Measurements from ENCODE around the gene CAMTA1.

Gene CAMTA1

DNA sequence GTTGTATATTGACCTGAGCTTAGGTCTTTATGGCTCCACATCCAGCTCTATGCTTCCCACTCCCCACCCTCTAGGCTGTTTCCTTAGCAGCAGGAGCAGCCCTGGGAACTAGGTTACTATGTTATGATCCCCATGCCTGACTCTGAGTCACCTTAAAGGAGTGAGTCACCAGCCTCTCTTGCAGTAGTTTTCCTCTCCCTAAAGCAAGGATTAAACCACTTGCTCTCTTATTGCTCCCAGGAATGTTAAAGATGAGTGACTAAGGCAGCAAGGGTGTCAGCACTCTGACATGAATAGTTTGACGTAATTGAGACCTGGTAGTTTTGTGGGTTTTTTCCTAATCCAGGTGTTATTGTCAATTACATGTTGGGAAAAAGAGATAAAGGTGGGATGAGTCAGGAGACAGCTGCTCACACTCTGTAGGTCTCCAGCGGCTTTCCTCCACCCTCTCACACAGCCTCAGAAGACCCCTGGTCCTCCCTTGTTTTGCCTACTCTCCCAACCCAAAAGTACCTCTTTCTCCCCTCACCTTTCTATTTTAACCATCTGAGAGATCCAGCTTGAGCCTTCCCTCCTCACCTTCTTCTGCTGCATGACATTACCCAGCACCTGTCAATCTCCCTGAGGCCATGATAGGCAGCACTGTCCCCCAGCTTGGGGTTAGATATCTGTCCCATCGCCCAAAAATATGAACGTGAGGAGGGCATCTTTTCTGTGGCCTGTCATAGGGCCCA is 616.7 kb downstream of the CAMTA1 start:
- H3K9ac ChIP-seq (ENCODE audit: low read length): no peak overlapping the region
- no peak overlapping the region for H3K27ac ChIP-seq (ENCODE audit: low read depth, low read length)
- H3K36me3 ChIP-seq (ENCODE audit: insufficient read depth, low read length): no peaks in the 10 kb centered on the region
- H3K4me3 ChIP-seq (ENCODE audit: low read depth in 1 of 2, low read length in 2 of 2): no peak overlapping the region
- H3K9me3 ChIP-seq (ENCODE audit: low read length): peaks cover 5% of the 10 kb centered on the region
- H3K27me3 ChIP-seq (ENCODE audit: control insufficient read depth in 1 of 2, insufficient read depth in 2 of 2, low read length in 2 of 2): no peaks in the 10 kb centered on the region
- no peaks in the 10 kb centered on the region for H3K4me1 ChIP-seq (ENCODE audit: insufficient read depth, low read length)

DNA sequence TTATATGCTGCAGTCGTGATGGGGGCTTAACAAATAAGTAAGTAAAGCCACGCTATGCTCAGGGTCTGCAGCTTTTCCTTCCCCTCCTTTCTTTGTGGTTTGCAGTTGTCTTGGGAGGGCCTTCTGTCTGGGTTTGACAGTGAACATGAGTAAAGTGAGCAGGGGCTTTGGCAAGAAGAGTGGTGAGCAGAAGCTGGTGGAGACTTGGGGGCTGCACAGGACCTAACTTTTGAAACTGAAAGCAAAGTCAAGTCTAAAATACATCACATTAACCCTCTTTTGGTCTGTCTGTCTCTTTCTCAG is 617.2 kb downstream of the CAMTA1 start:
- Histone ChIP-seq H3K4me3 (ENCODE audit: low read depth in 1 of 2, low read length in 2 of 2) (no peak overlapping the region), H3K9me3 (ENCODE audit: low read length) (peaks cover 5% of the 10 kb centered on the region), H3K9ac (ENCODE audit: low read length) (no peak overlapping the region), H3K4me1 (ENCODE audit: insufficient read depth, low read length) (no peaks in the 10 kb centered on the region), H3K27ac (ENCODE audit: low read depth, low read length) (no peak overlapping the region), H3K27me3 (ENCODE audit: control insufficient read depth in 1 of 2, insufficient read depth in 2 of 2, low read length in 2 of 2) (no peaks in the 10 kb centered on the region), H3K36me3 (ENCODE audit: insufficient read depth, low read length) (no peaks in the 10 kb centered on the region)

DNA sequence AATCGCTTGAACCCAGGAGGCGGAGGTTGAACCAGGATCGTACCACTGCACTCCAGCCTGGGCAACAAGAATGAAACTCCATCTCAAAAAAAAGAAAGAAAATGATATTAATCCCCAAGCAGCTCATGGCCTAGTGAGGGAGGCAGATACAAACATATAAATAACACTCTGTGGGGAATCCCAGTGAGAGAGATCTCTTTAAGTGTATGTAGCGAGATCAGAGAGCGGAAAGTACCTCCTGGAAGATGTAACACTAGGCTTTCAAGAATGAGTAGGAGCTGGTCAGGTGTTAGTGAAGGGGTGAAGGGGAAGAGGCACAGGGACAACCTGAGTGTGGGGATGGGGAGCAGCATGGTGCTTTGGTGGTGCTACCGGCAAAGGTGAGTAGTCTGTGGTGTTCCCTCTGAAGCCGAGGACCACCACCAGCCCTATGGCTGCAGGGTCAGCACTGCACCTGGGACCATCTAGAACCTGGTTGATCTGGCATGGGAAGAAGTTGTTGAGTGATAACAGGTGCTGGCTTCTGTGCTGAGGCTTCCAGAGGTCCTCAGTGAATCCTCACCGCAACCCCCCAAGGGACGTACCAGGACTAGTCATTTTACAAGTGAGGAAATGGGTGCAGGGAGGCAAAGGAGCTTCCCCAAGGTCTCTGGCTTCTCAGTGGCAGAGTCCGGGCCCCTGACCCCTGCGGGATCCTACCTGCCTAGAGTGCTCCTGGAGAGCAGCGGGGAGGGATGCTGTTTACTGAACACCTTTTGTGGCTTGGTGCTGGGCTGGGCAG is 618.2 kb downstream of the CAMTA1 start:
- H3K4me1 ChIP-seq (ENCODE audit: insufficient read depth, low read length): no peaks in the 10 kb centered on the region
- no peak overlapping the region for H3K4me3 ChIP-seq (ENCODE audit: low read depth in 1 of 2, low read length in 2 of 2)
- no peak overlapping the region for H3K9ac ChIP-seq (ENCODE audit: low read length)
- H3K9me3 ChIP-seq (ENCODE audit: low read length): peaks cover 5% of the 10 kb centered on the region
- H3K27me3 ChIP-seq (ENCODE audit: control insufficient read depth in 1 of 2, insufficient read depth in 2 of 2, low read length in 2 of 2): no peaks in the 10 kb centered on the region
- no peak overlapping the region for H3K27ac ChIP-seq (ENCODE audit: low read depth, low read length)
- no peaks in the 10 kb centered on the region for H3K36me3 ChIP-seq (ENCODE audit: insufficient read depth, low read length)

DNA sequence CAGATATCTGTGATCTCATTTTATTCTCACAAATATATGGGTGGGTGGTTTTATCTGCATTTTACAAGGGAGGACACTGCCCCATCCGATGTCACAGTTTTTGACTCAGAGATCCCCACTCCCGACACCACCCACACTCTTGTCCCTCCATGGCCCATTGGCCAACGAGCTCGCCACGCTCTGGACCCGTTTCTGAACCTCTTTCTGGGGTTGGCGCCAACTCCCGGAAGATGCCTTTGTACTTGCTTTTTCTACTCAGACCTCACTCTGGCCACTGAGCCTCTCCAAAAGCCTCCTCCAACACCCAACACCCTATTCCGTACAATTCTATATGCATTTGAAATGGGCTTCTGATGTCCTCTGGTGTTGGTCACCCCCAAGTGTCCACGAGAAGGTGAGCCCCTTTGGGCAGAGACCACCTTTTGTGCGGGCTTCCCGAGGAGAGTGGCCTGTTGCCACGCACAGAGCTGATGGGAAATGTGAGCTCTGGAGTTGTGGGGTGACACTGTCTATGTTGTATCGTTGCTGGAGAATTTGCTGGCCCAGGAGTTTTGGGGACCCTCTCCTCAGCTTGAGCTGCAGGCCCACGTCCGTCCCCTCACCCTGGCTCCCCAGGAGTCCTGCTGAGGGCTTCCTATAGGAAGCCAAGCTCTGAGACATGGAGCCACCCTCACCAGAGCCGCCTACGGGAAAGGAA is 618.9 kb downstream of the CAMTA1 start:
- no peaks in the 10 kb centered on the region for H3K36me3 ChIP-seq (ENCODE audit: insufficient read depth, low read length)
- no peak overlapping the region for H3K4me3 ChIP-seq (ENCODE audit: low read depth in 1 of 2, low read length in 2 of 2)
- H3K9me3 ChIP-seq (ENCODE audit: low read length): peaks cover 5% of the 10 kb centered on the region
- no peaks in the 10 kb centered on the region for H3K27me3 ChIP-seq (ENCODE audit: control insufficient read depth in 1 of 2, insufficient read depth in 2 of 2, low read length in 2 of 2)
- no peak overlapping the region for H3K9ac ChIP-seq (ENCODE audit: low read length)
- H3K27ac ChIP-seq (ENCODE audit: low read depth, low read length): no peak overlapping the region
- no peaks in the 10 kb centered on the region for H3K4me1 ChIP-seq (ENCODE audit: insufficient read depth, low read length)

DNA sequence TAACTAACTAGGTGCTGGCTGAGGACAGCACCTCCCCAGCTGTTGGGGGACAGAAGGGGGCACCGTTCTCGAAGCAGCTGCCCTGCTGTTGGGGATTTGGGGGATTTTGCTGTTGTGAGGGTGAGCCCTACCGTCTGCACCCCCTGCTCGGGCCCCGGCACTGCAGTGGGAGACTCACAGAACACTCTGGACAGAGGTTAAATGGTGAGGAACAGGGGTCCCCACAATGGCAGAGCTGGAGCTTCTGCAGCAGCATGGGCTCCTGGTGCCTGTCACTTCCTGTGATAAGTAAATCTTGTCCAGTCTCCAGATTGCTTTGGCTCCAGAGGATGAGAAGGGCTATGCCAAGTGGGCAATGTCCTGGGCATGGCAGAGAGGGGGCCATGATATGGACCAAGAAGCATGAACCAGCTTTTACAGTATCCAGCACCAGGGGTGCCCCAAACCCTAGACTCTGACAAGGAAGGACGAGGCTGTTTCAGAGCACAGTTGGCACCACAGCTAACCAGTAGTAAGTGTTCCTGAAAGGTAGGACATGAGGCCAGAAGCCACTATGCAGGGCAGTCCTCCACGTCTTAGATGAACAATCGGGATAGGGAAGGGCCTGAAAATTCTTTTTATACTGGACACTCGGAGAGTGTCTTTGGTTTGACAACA is 620.7 kb downstream of the CAMTA1 start:
- H3K9me3 ChIP-seq (ENCODE audit: low read length): no peaks in the 10 kb centered on the region
- no peak overlapping the region for H3K4me3 ChIP-seq (ENCODE audit: low read depth in 1 of 2, low read length in 2 of 2)
- no peak overlapping the region for H3K27ac ChIP-seq (ENCODE audit: low read depth, low read length)
- no peaks in the 10 kb centered on the region for H3K36me3 ChIP-seq (ENCODE audit: insufficient read depth, low read length)
- H3K27me3 ChIP-seq (ENCODE audit: control insufficient read depth in 1 of 2, insufficient read depth in 2 of 2, low read length in 2 of 2): no peaks in the 10 kb centered on the region
- no peak overlapping the region for H3K9ac ChIP-seq (ENCODE audit: low read length)
- no peaks in the 10 kb centered on the region for H3K4me1 ChIP-seq (ENCODE audit: insufficient read depth, low read length)

DNA sequence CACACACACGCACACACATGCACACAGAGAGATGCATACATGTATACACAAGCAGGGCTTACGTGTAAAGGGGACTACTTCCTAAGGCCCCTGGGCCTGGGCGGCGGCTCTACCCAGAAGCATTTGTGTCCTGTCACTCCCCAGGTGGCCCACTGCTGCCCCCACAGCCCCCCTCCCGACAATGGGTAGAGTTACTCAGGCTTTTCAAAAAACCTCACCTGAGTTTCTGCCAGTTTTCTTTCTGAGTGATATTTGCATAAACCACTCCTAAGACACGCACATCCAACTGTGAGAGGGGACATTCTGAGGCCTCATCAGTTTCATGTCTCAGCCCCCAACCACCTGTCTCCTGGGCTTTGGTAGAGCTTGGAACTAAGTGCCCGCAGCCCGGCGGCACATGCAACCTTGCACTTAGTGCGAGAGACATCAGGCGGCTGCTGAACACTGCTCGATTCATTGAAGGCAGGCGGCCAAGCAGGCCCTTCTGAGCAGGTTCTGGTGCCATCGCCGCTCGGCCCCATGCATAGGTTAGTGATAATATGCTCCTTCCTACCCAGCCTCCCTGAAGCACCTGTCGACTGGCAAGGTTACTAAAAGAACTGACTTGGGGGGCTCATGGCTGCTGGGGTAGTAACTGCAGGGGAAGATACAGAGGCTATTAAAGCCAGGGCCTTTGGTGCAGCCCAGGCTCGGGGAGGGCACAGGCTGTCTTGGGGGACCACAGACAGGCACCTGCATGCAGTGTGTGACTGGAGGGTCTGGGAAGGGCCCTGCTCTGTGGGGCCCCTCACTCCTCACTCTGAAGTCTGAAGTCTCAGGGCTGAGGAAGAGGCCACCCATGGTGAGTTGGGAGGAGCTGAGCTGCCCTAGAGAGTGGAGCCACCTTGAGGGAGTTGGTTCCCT is 621.6 kb downstream of the CAMTA1 start:
- Histone ChIP-seq H3K4me3 (ENCODE audit: low read depth in 1 of 2, low read length in 2 of 2) (no peak overlapping the region), H3K9me3 (ENCODE audit: low read length) (no peaks in the 10 kb centered on the region), H3K4me1 (ENCODE audit: insufficient read depth, low read length) (no peaks in the 10 kb centered on the region), H3K27ac (ENCODE audit: low read depth, low read length) (no peak overlapping the region), H3K9ac (ENCODE audit: low read length) (no peak overlapping the region), H3K27me3 (ENCODE audit: control insufficient read depth in 1 of 2, insufficient read depth in 2 of 2, low read length in 2 of 2) (no peaks in the 10 kb centered on the region), H3K36me3 (ENCODE audit: insufficient read depth, low read length) (no peaks in the 10 kb centered on the region)

DNA sequence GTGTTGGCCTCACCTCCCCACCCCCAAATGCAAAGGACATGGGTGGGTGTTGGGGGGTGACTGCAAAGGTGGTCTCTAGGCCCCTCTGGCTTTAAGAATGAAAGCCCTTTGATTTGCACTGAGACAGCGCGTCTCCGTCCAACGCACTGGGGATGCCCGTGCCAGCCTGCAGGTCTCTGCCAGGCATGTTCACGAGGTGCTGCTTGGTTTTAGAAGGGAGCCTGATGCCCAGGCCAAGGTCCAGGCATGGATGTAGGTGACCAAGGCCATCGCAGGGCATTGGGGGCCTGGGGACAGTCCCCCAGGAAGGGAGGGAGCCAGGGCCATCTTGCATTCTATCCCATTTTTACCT is 622.3 kb downstream of the CAMTA1 start:
- no peak overlapping the region for H3K27ac ChIP-seq (ENCODE audit: low read depth, low read length)
- H3K4me3 ChIP-seq (ENCODE audit: low read depth in 1 of 2, low read length in 2 of 2): no peak overlapping the region
- no peaks in the 10 kb centered on the region for H3K4me1 ChIP-seq (ENCODE audit: insufficient read depth, low read length)
- no peaks in the 10 kb centered on the region for H3K27me3 ChIP-seq (ENCODE audit: control insufficient read depth in 1 of 2, insufficient read depth in 2 of 2, low read length in 2 of 2)
- H3K36me3 ChIP-seq (ENCODE audit: insufficient read depth, low read length): no peaks in the 10 kb centered on the region
- no peaks in the 10 kb centered on the region for H3K9me3 ChIP-seq (ENCODE audit: low read length)
- no peak overlapping the region for H3K9ac ChIP-seq (ENCODE audit: low read length)

DNA sequence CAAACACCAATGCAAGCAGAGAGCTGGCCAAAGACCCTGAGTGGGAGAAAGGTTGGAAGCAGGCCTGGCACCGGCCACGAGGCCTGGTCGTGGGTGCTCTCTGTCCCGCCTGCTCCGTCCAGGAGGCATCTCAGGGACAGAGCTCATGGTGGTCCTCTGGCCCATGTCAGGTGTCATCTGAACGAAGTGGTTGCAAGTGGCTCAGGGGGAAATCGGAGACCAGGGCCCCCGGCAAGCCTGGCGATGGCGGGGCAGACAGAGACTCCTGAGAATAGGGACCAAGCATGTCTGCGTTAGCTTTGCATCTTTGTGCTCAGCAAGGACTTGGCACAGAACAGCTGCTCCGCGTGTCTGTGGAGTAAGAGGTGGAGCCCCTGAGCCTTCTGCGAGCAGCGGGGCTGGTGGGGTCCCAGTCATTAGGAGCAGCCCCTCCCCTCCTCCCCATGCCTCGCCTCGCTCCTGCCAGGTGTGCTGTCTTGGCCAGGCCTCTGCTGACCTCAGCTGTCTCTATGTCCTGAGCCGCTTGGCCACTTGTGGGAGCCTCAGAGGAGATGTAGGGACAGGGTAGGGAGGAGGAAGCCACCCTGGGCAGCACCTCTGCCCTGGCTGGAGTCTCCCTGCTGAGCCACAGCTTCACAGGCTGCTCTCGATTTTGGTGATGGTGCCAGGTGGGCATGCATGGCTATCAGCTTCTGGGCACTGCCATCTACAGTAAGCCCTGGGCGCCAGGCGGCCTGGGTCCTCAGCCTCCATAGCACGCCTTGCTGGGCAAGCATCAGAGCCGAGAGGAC is 622.9 kb downstream of the CAMTA1 start:
- H3K9ac ChIP-seq (ENCODE audit: low read length): no peak overlapping the region
- no peaks in the 10 kb centered on the region for H3K9me3 ChIP-seq (ENCODE audit: low read length)
- no peak overlapping the region for H3K4me3 ChIP-seq (ENCODE audit: low read depth in 1 of 2, low read length in 2 of 2)
- H3K27me3 ChIP-seq (ENCODE audit: control insufficient read depth in 1 of 2, insufficient read depth in 2 of 2, low read length in 2 of 2): no peaks in the 10 kb centered on the region
- H3K4me1 ChIP-seq (ENCODE audit: insufficient read depth, low read length): no peaks in the 10 kb centered on the region
- H3K27ac ChIP-seq (ENCODE audit: low read depth, low read length): no peak overlapping the region
- no peaks in the 10 kb centered on the region for H3K36me3 ChIP-seq (ENCODE audit: insufficient read depth, low read length)

DNA sequence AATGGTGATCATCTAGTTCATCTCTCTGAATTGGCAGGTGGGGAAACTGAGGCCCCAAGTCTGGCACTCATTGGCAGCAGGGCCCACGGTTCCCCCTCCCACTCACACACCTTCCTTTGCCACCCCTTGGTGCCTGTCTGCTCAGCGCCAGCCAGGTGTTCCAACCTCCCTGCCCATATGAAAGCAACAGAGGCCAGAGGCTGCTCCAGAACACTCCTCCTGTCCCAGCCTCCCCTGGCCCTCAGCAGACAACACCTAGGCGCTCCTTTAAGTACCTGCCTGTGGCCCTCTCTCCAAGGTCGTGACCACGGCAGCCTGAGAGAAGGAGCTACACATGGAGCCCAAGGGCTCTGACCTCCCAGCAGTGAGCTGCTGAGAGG is 623.5 kb downstream of the CAMTA1 start:
- Histone ChIP-seq H3K27ac (ENCODE audit: low read depth, low read length) (no peak overlapping the region), H3K27me3 (ENCODE audit: control insufficient read depth in 1 of 2, insufficient read depth in 2 of 2, low read length in 2 of 2) (no peaks in the 10 kb centered on the region), H3K9me3 (ENCODE audit: low read length) (no peaks in the 10 kb centered on the region), H3K4me1 (ENCODE audit: insufficient read depth, low read length) (no peaks in the 10 kb centered on the region), H3K4me3 (ENCODE audit: low read depth in 1 of 2, low read length in 2 of 2) (no peak overlapping the region), H3K36me3 (ENCODE audit: insufficient read depth, low read length) (no peaks in the 10 kb centered on the region), H3K9ac (ENCODE audit: low read length) (no peak overlapping the region)

DNA sequence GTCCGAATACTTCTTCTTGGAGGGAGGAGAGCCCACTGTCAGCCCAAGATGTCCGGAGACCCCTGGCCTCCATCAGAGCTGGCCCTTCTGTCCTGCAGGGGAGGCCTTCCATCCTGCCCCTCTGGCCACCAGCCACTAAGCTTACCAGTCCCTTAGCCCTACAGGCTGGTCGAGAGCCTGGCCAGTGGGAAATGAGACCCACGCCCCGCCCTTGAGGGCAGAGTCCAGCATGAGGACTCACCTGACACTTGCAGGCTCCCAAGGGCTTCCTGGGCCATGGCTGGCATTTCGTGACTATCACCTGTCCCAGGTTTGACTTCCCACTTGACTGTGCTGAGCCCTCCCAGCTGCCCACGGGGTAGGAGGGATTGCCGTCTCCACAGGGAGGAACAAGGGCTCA is 624.0 kb downstream of the CAMTA1 start:
- Histone ChIP-seq H3K4me3 (ENCODE audit: low read depth in 1 of 2, low read length in 2 of 2) (no peak overlapping the region), H3K9ac (ENCODE audit: low read length) (no peak overlapping the region), H3K27me3 (ENCODE audit: control insufficient read depth in 1 of 2, insufficient read depth in 2 of 2, low read length in 2 of 2) (no peaks in the 10 kb centered on the region), H3K4me1 (ENCODE audit: insufficient read depth, low read length) (no peaks in the 10 kb centered on the region), H3K27ac (ENCODE audit: low read depth, low read length) (no peak overlapping the region), H3K9me3 (ENCODE audit: low read length) (no peaks in the 10 kb centered on the region), H3K36me3 (ENCODE audit: insufficient read depth, low read length) (no peaks in the 10 kb centered on the region)

Measured in muscle layer of colon (tissue), 2 donors.